Effector memory CD4-positive, alpha-beta T cell (primary cell): Measurements from ENCODE around the gene CHST5.
"Not testable (repeated sequence)": the region's sequence is repeated elsewhere in the genome, so short reads cannot be mapped to it uniquely, and the experiment has no call there.

ENCODE experiments used
- DNase-seq, 3 donors: peaks; one replicate each; pipeline ENCODE4 v3.0.0-alpha.2; 2020
- H3K27ac ChIP-seq: 2 replicates; pipeline ENCODE4 v1.7.0; 2013; ENCODE audit warnings: mild to moderate bottlenecking, low read length, moderate library complexity; ENCODE audit not compliant: insufficient read depth, poor library complexity, severe bottlenecking
- H3K27me3 ChIP-seq: replicated peaks from 2 replicates; pipeline ENCODE4 v1.7.0; 2013; ENCODE audit warnings: mild to moderate bottlenecking, low read length; ENCODE audit not compliant: insufficient read depth, control insufficient read depth, poor library complexity, severe bottlenecking
- H3K36me3 ChIP-seq: 2 replicates; pipeline ENCODE4 v1.7.0; 2013; ENCODE audit warnings: mild to moderate bottlenecking, low read length, moderate library complexity; ENCODE audit not compliant: control insufficient read depth, insufficient read depth
- H3K4me1 ChIP-seq: 2 replicates; pipeline ENCODE4 v1.7.0; 2013; ENCODE audit warnings: low read length, mild to moderate bottlenecking; ENCODE audit not compliant: control insufficient read depth, insufficient read depth, poor library complexity, severe bottlenecking
- H3K4me3 ChIP-seq: 2 replicates; pipeline ENCODE4 v1.7.0; 2013; ENCODE audit warnings: low read length, low read depth, mild to moderate bottlenecking; ENCODE audit not compliant: insufficient read depth, poor library complexity, severe bottlenecking
- H3K9me3 ChIP-seq: 2 replicates; pipeline ENCODE4 v1.7.0; 2013; ENCODE audit warnings: mild to moderate bottlenecking, low read length, moderate library complexity; ENCODE audit not compliant: control insufficient read depth

The CHST5 gene

GRCh38 chr16:75552951-75553350 is 17.0 kb upstream of the CHST5 start:
- Histone ChIP-seq H3K4me1 (peaks cover 15% of the 10 kb centered on the region), H3K27ac (no peak overlapping the region), H3K4me3 (no peak overlapping the region), H3K9me3 (no peaks in the 10 kb centered on the region), H3K36me3 (no peaks in the 10 kb centered on the region), H3K27me3 (no peaks in the 10 kb centered on the region)
- DNase-seq = no peak

GRCh38 chr16:75550211-75550662 is 14.3 kb upstream of the CHST5 start:
- Histone ChIP-seq H3K36me3 (no peaks in the 10 kb centered on the region), H3K4me1 (peaks cover 2% of the 10 kb centered on the region), H3K9me3 (no peaks in the 10 kb centered on the region), H3K27ac (no peak overlapping the region), H3K4me3 (no peak overlapping the region), H3K27me3 (no peaks in the 10 kb centered on the region)
- DNase-seq = no peak

DNA sequence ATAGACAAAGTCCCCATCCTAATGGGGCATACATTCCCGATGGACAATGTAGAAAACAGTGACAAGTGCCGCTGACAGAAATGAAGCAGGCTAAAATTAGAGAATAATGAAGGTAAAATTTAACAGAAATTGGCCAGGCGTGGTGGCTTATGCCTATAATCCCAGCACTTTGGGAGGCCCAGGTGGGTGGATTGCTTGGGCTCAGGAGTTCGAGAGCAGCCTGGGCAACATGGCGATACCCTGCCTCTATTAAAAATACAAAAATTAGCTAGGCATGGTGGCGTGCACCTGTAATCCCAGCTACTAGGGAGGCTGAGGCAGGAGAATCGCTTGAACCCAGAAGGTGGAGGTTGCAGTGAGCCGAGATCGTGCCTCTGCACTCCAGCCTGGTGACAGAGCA is 12.5 kb upstream of the CHST5 start:
- not testable (repeated sequence) for H3K27ac ChIP-seq

GRCh38 chr16:75546293-75546692 is 10.4 kb upstream of the CHST5 start:
- Histone ChIP-seq H3K4me3 (no peak overlapping the region), H3K36me3 (no peaks in the 10 kb centered on the region), H3K27ac (no peak overlapping the region), H3K4me1 (no peaks in the 10 kb centered on the region), H3K9me3 (no peaks in the 10 kb centered on the region), H3K27me3 (no peaks in the 10 kb centered on the region)
- no peak for DNase-seq

More for the DNA sequence above, 12.5 kb upstream of the CHST5 start:
- not testable (repeated sequence) for H3K27me3 ChIP-seq, H3K36me3 ChIP-seq, DNase-seq, H3K4me3 ChIP-seq, H3K4me1 ChIP-seq, H3K9me3 ChIP-seq

DNA sequence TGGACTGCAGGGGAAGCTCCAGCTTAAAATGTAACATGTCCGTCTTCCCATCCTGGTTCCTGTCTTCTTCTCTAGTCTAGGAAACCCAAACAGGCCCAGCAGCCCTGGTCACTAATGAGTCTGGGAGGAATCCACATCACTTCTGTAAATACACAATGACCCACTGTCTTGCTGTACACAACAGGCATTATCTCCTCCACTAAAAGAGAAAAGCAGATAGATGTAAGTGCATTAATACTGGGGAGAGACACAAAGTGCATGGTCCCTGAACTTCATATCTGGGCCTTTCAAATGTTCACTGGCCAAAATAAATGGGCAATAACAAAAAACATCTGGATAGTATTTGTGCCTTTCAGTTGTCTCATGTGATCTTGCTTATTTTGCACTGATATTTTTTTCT is 10.0 kb upstream of the CHST5 start:
- not testable (repeated sequence) for H3K9me3 ChIP-seq, H3K27me3 ChIP-seq, DNase-seq, H3K4me3 ChIP-seq, H3K4me1 ChIP-seq, H3K27ac ChIP-seq, H3K36me3 ChIP-seq

DNA sequence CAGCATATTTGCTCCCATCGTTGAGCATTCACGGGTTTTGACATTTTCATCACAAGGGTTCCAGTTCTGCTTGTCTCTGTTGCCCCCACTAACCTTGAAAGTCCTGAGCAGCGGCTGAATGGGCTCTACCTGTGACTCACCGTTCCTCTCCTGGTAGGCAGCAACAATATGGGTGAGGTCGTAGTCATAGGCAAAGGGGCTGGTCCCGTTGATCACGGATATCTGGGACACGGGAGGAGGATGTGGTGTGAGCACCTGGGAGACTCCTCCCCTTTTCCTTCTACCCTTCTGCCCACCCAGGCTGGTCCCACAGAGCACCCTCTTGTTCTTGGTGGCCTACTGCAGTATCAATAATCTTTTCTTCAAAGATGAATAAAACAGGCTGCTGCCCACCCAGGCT is 6.6 kb upstream of the CHST5 start:
- H3K4me3 ChIP-seq, H3K9me3 ChIP-seq, DNase-seq, H3K27me3 ChIP-seq, H3K36me3 ChIP-seq, H3K4me1 ChIP-seq, H3K27ac ChIP-seq: not testable (repeated sequence)

DNA sequence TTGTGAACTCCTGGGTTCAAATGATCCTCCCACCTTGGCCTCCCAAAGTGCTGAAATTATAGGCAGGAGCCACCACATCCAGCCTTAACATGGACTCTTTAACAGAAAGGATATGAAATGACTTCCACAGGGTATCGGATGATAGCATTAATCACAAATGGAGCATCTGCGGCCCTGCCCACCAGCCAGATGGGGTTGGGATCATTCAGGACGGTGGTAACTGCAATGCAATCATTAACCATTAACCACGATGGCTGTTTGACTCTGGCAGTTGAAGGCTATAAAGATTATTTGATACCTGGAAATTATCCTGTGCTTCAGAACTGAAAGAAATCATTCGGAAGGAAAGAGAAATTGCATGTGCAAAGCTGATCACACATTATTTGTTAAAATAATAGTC is 5.3 kb upstream of the CHST5 start:
- no peak for DNase-seq
- no peaks in the 10 kb centered on the region for H3K9me3 ChIP-seq

GRCh38 chr16:75538882-75539565 is 3.1 kb upstream of the CHST5 start:
- not testable (repeated sequence) for H3K9me3 ChIP-seq, H3K4me3 ChIP-seq, H3K27me3 ChIP-seq, H3K36me3 ChIP-seq, H3K4me1 ChIP-seq, DNase-seq, H3K27ac ChIP-seq

More for the DNA sequence above, 5.3 kb upstream of the CHST5 start:
- Histone ChIP-seq H3K27ac (no peak overlapping the region), H3K4me1 (no peaks in the 10 kb centered on the region), H3K36me3 (no peaks in the 10 kb centered on the region), H3K27me3 (no peaks in the 10 kb centered on the region), H3K4me3 (no peak overlapping the region)

DNA sequence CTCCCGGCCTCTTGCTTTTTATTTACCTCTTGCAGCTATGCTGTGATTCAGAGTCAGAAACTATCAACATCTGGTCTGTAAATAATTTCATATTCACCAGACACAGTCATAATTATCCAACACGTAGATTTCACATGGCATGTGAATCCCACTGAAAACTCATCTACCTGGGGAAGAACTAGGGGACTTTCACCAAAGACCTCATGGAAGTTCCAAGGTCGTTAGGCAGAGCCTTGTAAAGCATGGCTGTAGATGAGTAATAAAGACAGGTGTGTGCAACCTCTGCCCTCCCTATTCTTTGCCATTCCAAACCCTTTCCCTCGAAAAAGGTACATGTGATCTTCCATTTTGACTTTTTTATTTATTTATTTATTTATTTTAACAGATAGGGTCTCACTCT is 1.9 kb upstream of the CHST5 start:
- Histone ChIP-seq H3K9me3 (no peaks in the 10 kb centered on the region), H3K4me1 (no peaks in the 10 kb centered on the region), H3K36me3 (no peaks in the 10 kb centered on the region), H3K4me3 (no peak overlapping the region), H3K27ac (no peak overlapping the region), H3K27me3 (no peaks in the 10 kb centered on the region)
- DNase-seq = no peak

DNA sequence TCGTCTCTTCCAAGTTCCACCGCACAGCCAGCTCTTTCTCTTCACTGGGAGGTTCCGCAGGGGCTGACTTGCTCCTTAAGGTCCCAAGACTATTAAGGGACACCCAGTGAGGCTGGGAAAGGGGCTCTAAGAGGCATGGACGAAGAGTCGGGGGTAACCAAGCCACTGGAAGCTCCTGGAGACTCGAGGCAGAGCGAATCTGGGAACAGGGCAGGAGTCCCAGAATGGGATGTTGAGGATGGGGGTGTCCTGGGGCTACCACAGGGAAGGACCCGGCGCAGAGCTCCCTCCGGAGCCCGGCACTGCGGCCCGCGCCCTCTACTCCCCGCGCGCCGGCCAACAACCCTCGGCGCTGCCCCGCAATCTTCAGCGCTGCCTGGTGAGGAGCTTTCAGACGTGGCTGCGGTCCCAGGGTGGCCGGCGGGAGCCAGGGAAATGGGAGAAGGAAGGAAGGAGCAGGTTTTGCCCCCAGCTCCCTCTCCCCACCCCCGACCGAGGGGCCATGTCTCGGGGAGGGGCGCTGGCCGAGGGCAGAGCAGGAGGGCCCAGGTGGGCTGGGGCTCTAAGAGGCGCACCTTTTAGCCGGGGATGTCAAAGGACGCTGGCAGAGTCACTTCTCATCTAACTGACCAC is 581 bp downstream of the CHST5 start:
- no peaks in the 10 kb centered on the region for H3K36me3 ChIP-seq
- H3K27me3 ChIP-seq = no peaks in the 10 kb centered on the region
- H3K4me1 ChIP-seq = no peaks in the 10 kb centered on the region
- H3K4me3 ChIP-seq = no peak overlapping the region
- no peaks in the 10 kb centered on the region for H3K9me3 ChIP-seq
- no peak overlapping the region for H3K27ac ChIP-seq
- DNase-seq = no peak
